ENCODE data around the gene PRF1.

The PRF1 gene

DNA sequence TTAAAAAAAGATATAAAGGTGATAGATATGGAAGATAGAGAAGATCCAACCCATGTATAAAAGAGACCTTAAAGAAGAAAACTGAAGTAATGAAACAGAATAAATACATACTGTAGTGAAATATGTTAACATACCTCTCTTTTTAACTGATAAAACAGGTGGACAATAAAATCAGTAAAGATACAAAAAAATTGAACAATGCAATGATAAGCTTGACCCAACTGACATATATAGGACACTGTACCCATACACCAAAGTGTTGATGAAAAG is 17.4 kb upstream of the PRF1 start:
- TF ChIP-seq, protein P1, sequence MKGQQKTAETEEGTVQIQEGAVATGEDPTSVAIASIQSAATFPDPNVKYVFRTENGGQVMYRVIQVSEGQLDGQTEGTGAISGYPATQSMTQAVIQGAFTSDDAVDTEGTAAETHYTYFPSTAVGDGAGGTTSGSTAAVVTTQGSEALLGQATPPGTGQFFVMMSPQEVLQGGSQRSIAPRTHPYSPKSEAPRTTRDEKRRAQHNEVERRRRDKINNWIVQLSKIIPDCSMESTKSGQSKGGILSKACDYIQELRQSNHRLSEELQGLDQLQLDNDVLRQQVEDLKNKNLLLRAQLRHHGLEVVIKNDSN (IDR thresholded peaks at IDR 0.05), result no peak
- no peak for TF ChIP-seq CREB1 (IDR thresholded peaks at IDR 0.05; ENCODE audit: low read depth)
- TF ChIP-seq, protein P2, sequence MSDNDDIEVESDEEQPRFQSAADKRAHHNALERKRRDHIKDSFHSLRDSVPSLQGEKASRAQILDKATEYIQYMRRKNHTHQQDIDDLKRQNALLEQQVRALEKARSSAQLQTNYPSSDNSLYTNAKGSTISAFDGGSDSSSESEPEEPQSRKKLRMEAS (IDR thresholded peaks at IDR 0.05), result no peak

DNA sequence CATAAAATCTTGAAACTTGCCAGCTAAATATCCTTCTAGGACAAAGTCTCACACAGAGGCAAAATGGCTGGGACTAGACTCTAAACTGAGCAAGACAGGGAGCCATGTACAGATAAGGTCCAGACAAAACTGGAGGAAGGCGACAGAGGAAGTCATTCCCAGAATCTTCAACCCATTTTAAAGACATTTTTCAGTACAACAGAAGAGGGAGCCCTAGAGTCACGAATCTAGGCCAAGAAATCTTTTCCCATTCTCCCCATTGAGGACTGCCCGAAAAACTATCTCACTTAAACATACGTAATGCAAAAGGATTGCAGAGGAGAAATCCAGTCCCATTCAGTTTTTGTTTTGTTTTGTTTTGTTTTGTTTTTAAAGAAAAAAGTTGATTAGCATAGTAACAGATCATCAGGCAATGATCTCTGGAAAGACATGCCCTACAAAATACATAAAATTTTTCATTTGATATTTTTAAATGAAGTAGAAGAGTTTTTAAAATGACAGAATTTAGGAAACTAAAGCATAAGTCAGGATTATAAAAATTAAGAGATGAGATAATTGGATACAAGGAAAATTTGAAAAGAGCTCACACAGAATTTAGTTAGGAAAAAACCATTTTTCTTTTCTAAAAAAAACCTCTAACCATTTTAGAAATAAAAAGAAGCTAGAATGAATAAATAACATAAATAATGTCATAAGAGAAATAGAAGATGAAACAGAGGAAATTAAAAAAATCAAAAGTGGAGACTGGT is 16.9 kb upstream of the PRF1 start:
- TF ChIP-seq YY1 (IDR thresholded peaks at IDR 0.05; ENCODE audit: low read depth) (no peak), RAD21 (IDR thresholded peaks at IDR 0.05; ENCODE audit: low read depth) (peak; percentile 72)

DNA sequence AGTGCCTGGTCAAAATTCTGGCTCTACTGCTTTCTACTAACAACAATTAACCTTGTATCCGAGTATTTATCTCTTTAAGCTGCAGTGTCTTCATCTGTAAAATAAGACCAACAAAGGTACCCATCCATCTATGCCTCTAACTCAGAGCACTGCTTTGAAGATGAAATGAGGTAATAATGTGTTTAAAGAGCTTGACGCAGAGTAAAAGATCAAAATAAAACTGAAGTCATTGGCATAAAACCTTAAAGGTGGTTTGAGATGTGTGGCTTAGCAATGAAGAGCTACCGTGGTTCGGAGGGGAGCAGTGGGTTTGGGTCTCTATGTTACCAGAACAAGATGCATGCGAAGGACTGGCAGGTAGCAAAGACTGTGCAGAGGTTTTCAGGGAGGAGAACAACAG is 16.1 kb upstream of the PRF1 start:
- TF ChIP-seq TCF12 (IDR thresholded peaks at IDR 0.05; ENCODE audit: low read depth), result no peak
- TF ChIP-seq, protein P2 (IDR thresholded peaks at IDR 0.05), result no peak
- TF ChIP-seq EGR1 (IDR thresholded peaks at IDR 0.05), result no peak
- TF ChIP-seq, protein P3, sequence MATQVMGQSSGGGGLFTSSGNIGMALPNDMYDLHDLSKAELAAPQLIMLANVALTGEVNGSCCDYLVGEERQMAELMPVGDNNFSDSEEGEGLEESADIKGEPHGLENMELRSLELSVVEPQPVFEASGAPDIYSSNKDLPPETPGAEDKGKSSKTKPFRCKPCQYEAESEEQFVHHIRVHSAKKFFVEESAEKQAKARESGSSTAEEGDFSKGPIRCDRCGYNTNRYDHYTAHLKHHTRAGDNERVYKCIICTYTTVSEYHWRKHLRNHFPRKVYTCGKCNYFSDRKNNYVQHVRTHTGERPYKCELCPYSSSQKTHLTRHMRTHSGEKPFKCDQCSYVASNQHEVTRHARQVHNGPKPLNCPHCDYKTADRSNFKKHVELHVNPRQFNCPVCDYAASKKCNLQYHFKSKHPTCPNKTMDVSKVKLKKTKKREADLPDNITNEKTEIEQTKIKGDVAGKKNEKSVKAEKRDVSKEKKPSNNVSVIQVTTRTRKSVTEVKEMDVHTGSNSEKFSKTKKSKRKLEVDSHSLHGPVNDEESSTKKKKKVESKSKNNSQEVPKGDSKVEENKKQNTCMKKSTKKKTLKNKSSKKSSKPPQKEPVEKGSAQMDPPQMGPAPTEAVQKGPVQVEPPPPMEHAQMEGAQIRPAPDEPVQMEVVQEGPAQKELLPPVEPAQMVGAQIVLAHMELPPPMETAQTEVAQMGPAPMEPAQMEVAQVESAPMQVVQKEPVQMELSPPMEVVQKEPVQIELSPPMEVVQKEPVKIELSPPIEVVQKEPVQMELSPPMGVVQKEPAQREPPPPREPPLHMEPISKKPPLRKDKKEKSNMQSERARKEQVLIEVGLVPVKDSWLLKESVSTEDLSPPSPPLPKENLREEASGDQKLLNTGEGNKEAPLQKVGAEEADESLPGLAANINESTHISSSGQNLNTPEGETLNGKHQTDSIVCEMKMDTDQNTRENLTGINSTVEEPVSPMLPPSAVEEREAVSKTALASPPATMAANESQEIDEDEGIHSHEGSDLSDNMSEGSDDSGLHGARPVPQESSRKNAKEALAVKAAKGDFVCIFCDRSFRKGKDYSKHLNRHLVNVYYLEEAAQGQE (IDR thresholded peaks at IDR 0.05; ENCODE audit: low read depth), result no peak
- TF ChIP-seq YY1 (IDR thresholded peaks at IDR 0.05; ENCODE audit: low read depth), result no peak
- no peak for TF ChIP-seq RAD21 (IDR thresholded peaks at IDR 0.05; ENCODE audit: low read depth)
- TF ChIP-seq ZBTB7A (IDR thresholded peaks at IDR 0.05; ENCODE audit: low read depth), result no peak
- TF ChIP-seq, protein P1 (IDR thresholded peaks at IDR 0.05), result no peak
- no peak for TF ChIP-seq CEBPB (IDR thresholded peaks at IDR 0.05)
- no peak for TF ChIP-seq TEAD4 (IDR thresholded peaks at IDR 0.05)
- TF ChIP-seq TAF1 (IDR thresholded peaks at IDR 0.05; ENCODE audit: low read depth), result no peak
- TF ChIP-seq CREB1 (IDR thresholded peaks at IDR 0.05; ENCODE audit: low read depth), result no peak
- no peak for TF ChIP-seq NFIC (IDR thresholded peaks at IDR 0.05)
- TF ChIP-seq EP300 (IDR thresholded peaks at IDR 0.05; ENCODE audit: borderline replicate concordance), result no peak

DNA sequence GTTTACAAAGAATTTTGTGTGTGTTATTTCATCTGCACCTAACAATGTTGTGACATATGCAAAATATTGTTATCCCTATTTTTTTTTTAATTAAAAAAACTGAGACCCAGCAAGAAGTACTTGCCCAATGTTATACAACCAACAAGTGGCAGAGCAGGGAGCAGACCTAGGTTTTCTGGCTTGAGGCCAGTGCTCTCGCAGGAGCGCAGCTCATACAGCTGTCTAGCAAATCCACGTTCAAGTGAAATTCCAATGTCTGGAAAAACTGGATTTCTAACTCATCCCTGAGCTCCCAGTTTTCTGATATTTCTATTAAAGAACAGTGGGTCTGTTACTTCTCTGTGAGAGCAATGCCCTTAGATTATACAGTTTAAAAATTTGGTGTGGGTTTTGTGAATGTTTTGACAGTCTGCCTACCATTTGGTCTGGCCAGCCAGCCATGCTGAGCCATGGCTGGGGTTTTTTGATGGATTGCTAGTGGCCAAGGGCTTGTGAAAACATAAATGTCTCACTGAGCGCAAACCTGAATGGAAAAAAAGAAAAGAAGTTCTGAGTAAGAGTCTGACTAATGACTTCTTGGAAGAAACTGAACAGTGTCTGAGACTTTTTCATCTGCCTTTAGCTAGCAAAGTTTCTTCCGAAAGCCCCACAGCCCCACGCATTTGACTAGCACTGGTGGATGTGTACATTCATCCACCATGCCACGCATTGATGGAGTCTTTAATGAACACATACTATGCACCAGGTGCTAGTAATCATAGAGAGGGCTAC is 15.4 kb upstream of the PRF1 start:
- TF ChIP-seq YY1 (IDR thresholded peaks at IDR 0.05; ENCODE audit: low read depth), result no peak
- TF ChIP-seq RAD21 (IDR thresholded peaks at IDR 0.05; ENCODE audit: low read depth), result no peak
- TF ChIP-seq CREB1 (IDR thresholded peaks at IDR 0.05; ENCODE audit: low read depth), result no peak
- TF ChIP-seq, protein P2 (IDR thresholded peaks at IDR 0.05), result no peak
- TF ChIP-seq TEAD4 (IDR thresholded peaks at IDR 0.05), result no peak
- TF ChIP-seq, protein P1 (IDR thresholded peaks at IDR 0.05), result no peak
- TF ChIP-seq EGR1 (IDR thresholded peaks at IDR 0.05), result no peak

DNA sequence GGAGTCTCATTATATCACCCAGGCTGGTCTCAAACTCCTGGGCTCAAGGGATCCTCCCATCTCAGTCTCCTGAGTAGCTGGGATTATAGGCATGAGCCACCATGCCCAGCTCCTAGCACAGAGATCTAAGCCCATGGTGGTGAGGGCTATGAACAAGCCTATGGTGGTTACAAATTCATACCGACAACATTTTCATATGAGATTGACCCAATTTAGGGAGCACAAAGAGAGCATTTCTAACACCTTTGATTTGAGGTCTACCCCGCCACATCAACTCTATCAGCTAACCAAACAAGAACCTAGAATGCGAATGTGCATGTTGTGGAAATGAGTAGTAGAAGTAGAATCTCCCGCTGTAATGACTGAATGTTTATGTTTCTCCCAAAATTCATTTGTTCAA is 14.2 kb upstream of the PRF1 start:
- no peak for TF ChIP-seq ZBTB7A (IDR thresholded peaks at IDR 0.05; ENCODE audit: low read depth)
- TF ChIP-seq CREB1 (IDR thresholded peaks at IDR 0.05; ENCODE audit: low read depth), result no peak
- TF ChIP-seq NFIC (IDR thresholded peaks at IDR 0.05), result no peak
- no peak for TF ChIP-seq RAD21 (IDR thresholded peaks at IDR 0.05; ENCODE audit: low read depth)
- TF ChIP-seq CEBPB (IDR thresholded peaks at IDR 0.05), result no peak
- no peak for TF ChIP-seq EGR1 (IDR thresholded peaks at IDR 0.05)
- no peak for TF ChIP-seq TCF12 (IDR thresholded peaks at IDR 0.05; ENCODE audit: low read depth)
- no peak for TF ChIP-seq YY1 (IDR thresholded peaks at IDR 0.05; ENCODE audit: low read depth)
- TF ChIP-seq, protein P1 (IDR thresholded peaks at IDR 0.05), result no peak
- TF ChIP-seq, protein P3 (IDR thresholded peaks at IDR 0.05; ENCODE audit: low read depth), result no peak
